HG03520 (cell line): ENCODE measurements around the gene DNASE2B.

Experiments
- ATAC-seq: cut with Tn5 transposase; IDR thresholded peaks from one replicate; pipeline ENCODE4 v1.9.1; 2021; ENCODE audit warnings: mild to moderate bottlenecking, moderate library complexity; ENCODE audit not compliant: unreplicated experiment

DNASE2B gene

DNA sequence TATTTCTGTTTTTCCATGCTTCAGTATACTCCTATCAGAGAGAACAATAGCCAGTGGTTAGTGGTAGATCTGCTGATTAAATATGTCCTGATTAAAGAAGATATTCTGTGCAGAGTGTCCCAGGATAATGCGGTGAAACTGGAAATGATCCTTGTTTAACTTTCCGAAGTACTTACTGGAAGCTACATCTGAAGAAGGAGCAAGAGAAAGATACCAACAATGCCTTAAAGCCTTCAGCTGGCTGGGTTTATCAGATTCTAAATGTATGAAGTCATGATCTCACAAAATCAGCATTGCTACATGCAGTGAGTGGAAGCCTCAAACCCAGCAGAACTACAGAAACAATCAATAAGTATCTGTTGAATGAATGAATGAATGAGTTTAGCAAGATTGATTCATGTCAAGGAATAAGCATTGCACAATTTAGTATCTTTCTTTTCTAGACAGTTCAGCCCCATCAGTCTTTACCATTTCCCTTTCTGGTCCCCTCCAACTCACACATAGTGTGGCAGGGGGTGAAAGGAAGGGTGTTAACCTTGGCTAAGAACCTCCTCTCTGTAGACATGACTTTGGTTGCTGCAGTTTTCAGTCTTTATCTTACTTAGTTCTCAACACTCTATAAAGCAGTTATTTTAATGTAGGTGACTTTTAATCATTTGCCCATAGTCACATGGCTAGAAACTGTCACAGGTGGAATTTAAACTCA is 24.7 kb upstream of the DNASE2B start:
- no peak for ATAC-seq

GRCh38 chr1:84374991-84375696 is 23.1 kb upstream of the DNASE2B start:
- no peak for ATAC-seq

- no peak for ATAC-seq
Observed at GRCh38 chr1:84376000-84376910, 22.0 kb upstream of the DNASE2B start.

DNA sequence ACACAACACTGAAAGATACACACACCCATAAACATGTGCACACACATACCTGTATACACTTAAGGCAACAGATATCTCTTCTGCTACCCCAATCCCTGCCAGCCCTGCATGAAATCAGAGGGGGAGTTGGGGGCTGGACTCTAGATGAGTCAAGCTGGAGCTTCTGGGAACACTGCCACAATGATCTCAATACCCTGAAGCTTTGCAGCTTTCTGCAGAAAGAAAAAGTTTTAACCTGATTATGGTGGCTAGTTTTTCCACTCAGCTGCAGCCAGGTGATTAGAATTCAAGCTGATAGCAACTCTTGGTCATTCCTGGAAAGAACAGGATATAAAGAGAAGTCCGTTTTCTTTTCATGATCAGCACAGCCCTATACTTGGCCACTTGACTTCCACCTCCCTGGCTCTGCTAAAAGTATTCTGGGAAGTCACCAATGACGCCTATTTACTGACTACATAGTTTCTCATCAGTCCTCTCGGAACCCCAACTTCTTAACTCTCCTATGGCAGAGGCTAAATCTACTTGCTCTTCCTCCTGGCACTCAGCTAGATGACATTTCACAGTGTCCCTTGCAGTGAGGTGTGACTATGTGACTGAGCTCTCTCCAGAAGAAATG is 20.7 kb upstream of the DNASE2B start:
- ATAC-seq: no peak

DNA sequence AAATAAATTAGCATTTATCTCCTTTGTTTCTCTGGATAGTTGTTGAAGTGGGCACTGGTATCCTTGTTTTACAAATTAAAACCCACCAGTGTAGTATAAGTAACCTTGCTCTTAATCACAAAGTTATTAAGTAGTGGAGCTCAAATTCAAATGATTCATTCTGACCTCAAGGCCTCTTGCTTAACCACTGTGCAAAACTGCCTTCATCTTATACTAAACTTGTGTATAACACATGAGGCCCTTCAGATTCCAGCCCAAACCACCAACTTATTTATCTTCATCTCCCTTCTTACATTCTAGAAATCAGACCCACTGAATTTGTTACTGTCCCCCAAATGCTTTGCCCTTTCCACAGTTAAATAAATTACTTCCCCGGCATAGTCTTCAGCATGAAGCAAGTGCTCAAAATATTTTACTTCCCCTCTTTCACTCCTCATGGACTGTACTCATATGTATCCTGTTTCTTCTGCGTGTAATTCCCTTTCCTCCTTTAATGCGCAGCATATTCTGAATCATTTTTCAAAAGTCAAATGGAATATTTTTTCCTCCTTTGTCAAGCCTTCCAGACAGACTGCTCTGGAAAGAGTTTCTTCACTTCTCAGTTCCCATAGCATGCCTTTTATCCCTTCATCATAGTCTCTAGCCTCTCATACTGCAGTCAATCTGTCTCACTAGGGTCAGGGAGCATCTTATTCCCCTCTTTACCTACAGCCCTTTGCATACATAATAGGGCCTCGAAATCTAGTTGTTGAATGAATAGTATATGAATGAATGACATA is 19.0 kb upstream of the DNASE2B start:
- ATAC-seq: no peak

DNA sequence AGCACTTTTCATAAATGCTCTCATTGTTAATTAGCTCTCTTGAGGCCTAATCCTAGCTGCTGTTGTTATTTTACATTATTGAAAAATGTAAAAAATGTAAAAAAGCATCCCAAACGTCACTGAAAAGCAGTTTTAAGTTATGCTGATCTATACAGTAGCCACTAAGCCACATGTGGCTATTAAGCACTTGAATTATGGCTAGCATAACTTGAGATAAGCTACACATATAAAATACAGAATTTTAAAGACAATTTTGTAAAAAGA is 18.4 kb upstream of the DNASE2B start:
- ATAC-seq: no peak

GRCh38 chr1:84382127-84382526 is 16.2 kb upstream of the DNASE2B start:
- ATAC-seq: no peak

GRCh38 chr1:84385347-84385746 is 12.9 kb upstream of the DNASE2B start:
- no peak for ATAC-seq

- ATAC-seq: no peak
Observed at GRCh38 chr1:84386716-84387479, 11.4 kb upstream of the DNASE2B start.

DNA sequence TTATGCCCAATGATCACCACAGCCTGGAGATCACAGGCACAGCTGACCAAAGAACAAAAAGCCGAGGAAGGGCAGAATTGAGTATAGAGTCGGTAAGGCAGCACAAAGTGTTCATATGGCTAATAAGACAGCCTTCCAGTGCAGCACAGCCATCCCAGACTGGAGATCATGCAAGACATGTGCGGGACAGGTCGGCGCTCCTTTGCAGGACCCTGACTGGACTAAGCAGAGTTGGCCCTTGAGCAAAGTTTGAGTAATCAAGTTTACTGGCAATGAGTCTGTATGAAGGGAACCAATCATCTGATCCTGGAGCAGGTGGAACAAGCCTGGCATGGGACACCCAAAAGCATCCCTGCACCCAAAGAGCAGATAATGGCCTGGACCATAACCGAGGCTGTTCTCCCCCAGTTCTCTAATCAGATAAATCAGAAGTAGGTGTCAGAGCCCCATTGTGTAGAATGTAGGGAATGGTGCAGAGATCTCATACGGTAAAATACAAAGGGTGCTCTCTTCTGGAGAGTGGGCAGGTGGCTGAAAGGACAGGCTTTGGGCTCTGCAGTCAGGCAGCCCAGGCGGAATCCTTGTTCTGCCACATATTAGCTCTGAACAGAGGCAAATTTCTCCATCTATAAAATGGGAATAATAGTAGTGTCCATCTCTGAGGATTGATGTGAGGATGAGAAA is 10.7 kb upstream of the DNASE2B start:
- ATAC-seq: no peak

DNA sequence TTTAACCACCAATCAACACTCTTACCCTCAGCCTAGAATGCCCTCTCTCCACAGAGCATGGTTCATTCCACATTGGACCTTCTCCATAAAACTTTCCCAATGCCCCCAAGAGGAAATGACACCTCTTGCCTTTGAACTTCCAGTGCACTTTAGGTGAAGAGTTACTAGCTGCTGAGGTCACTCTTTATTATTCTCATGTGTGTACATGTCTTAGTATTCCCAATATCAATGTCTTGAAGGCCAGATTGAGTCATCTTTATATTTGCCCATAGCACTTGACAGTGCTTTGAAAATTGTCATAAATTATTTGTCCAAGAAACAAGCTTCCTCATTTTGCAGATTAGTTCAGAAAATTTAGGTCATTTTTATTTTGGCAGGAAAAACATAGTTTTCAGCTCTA is 8.1 kb upstream of the DNASE2B start:
- no peak for ATAC-seq

- no peak for ATAC-seq
Observed at GRCh38 chr1:84401156-84401555, 2.9 kb downstream of the DNASE2B start.

- ATAC-seq: no peak
Observed at GRCh38 chr1:84402060-84402459, 3.8 kb downstream of the DNASE2B start.

GRCh38 chr1:84402501-84402900 is 4.2 kb downstream of the DNASE2B start:
- no peak for ATAC-seq

GRCh38 chr1:84403347-84403746 is 5.1 kb downstream of the DNASE2B start:
- no peak for ATAC-seq

DNA sequence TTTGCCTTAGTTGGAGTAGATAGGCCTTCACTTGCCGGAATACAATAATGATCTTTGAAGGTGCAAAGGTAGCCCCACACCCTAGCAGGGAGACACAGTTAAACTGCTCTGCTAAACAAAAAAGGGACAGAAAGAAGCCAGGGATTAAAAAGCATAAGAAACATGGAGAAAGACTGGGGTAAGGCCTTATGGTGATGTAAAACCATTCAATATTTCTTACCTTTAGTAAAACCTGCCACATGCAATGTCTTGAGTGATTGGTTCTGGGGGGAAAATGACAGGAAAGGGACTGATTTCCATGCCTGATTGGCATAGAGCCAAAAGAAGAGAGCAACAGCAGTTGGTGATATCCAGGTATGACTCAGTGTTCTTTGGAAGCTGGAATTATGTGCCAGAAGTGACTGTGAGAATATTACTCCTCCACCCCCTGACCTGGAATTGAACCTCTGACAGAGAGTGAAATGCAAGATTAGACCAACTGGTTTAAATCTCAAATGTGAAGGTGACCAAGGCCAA is 8.1 kb downstream of the DNASE2B start:
- no peak for ATAC-seq

DNA sequence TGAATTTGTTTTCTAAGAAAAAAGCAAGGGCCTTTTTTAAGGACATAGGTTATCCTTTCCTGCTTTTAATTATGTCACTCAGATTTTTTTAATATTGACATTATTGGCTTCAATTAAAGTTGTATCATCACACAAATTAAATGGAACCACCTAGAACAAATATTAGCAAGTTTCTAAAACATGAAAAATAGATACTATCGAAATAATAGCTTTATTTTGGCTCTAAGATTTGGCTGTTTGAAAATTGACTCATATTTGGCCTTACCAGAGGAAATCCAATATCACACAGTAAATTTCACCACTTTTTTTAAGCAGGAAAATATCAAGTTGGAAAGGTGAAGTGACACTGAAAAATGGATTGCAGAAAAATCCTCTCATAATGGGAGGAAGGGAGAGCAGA is 9.2 kb downstream of the DNASE2B start:
- no peak for ATAC-seq

- ATAC-seq: no peak
Observed at GRCh38 chr1:84407958-84408422, 9.7 kb downstream of the DNASE2B start.

DNA sequence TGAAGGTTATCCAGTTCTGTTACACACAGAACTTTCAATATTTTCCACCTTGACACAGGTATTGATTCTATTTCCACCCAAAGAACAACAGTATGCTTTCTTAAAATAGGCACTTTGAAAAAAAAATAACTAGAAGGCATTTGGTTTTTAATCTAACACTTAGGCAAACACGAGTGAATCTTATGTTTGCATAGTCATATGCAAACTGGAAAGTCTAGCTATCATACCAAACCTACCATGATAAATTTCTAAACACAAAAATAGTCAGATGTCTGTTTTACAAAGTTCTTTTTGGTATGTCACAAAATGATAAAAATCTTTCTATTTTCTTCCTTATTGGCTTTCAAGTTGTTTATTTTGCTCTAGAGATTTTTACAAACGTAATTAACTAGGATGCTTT is 11.6 kb downstream of the DNASE2B start:
- no peak for ATAC-seq
